Panc1 (cell line): ENCODE data around the gene SMYD2.

Source experiments
- POLR2AphosphoS5 ChIP-seq: IDR thresholded peaks from 2 replicates; pipeline ENCODE4 v1.6.1; 2012; ENCODE audit warnings: mild to moderate bottlenecking, low read depth, low read length, moderate library complexity
- SIN3A ChIP-seq: IDR thresholded peaks from 2 replicates; pipeline ENCODE4 v1.6.1; 2012; ENCODE audit warnings: low read depth, mild to moderate bottlenecking, low read length, moderate library complexity, borderline replicate concordance; ENCODE audit not compliant: insufficient read depth
- TCF7L2 ChIP-seq: IDR thresholded peaks from 2 replicates; pipeline ENCODE4 v1.6.1; 2011; ENCODE audit warnings: mild to moderate bottlenecking, low read depth, low read length, inconsistent platforms
- TF ChIP-seq, protein P1 (sequence below): fragments of 450-650 bp; IDR thresholded peaks from 2 replicates; pipeline ENCODE4 v1.5.1; 2017; ENCODE audit warnings: mild to moderate bottlenecking
- TF ChIP-seq, protein P2 (sequence below), 2 experiments: IDR thresholded peaks; 2 replicates each; pipeline ENCODE4 v1.6.1; 2011 to 2012; ENCODE audit warnings: low read depth in 2 of 2, control low read depth in 1 of 2, low read length in 1 of 2, mild to moderate bottlenecking in 1 of 2, moderate library complexity in 1 of 2; ENCODE audit not compliant: insufficient read depth in 1 of 2

GRCh38 chr1:214310777-214311690, 30.1 kb downstream of the SMYD2 start:
- TF ChIP-seq, protein P1, sequence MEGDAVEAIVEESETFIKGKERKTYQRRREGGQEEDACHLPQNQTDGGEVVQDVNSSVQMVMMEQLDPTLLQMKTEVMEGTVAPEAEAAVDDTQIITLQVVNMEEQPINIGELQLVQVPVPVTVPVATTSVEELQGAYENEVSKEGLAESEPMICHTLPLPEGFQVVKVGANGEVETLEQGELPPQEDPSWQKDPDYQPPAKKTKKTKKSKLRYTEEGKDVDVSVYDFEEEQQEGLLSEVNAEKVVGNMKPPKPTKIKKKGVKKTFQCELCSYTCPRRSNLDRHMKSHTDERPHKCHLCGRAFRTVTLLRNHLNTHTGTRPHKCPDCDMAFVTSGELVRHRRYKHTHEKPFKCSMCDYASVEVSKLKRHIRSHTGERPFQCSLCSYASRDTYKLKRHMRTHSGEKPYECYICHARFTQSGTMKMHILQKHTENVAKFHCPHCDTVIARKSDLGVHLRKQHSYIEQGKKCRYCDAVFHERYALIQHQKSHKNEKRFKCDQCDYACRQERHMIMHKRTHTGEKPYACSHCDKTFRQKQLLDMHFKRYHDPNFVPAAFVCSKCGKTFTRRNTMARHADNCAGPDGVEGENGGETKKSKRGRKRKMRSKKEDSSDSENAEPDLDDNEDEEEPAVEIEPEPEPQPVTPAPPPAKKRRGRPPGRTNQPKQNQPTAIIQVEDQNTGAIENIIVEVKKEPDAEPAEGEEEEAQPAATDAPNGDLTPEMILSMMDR = no peak
- TF ChIP-seq, protein P2, sequence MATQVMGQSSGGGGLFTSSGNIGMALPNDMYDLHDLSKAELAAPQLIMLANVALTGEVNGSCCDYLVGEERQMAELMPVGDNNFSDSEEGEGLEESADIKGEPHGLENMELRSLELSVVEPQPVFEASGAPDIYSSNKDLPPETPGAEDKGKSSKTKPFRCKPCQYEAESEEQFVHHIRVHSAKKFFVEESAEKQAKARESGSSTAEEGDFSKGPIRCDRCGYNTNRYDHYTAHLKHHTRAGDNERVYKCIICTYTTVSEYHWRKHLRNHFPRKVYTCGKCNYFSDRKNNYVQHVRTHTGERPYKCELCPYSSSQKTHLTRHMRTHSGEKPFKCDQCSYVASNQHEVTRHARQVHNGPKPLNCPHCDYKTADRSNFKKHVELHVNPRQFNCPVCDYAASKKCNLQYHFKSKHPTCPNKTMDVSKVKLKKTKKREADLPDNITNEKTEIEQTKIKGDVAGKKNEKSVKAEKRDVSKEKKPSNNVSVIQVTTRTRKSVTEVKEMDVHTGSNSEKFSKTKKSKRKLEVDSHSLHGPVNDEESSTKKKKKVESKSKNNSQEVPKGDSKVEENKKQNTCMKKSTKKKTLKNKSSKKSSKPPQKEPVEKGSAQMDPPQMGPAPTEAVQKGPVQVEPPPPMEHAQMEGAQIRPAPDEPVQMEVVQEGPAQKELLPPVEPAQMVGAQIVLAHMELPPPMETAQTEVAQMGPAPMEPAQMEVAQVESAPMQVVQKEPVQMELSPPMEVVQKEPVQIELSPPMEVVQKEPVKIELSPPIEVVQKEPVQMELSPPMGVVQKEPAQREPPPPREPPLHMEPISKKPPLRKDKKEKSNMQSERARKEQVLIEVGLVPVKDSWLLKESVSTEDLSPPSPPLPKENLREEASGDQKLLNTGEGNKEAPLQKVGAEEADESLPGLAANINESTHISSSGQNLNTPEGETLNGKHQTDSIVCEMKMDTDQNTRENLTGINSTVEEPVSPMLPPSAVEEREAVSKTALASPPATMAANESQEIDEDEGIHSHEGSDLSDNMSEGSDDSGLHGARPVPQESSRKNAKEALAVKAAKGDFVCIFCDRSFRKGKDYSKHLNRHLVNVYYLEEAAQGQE (IDR thresholded peaks at IDR 0.05; ENCODE audit: insufficient read depth in 1 of 2, low read depth in 2 of 2, low read length in 1 of 2) = no peak
- TF ChIP-seq SIN3A = no peak
- no peak for TF ChIP-seq POLR2AphosphoS5
- TF ChIP-seq TCF7L2 = no peak
